GM21529 (cell line): ENCODE results near the gene VPS35L.
"Not testable (repeated sequence)": the region's sequence is repeated elsewhere in the genome, so short reads cannot be mapped to it uniquely, and the experiment has no call there.

Source experiments
- ATAC-seq: cut with Tn5 transposase; IDR thresholded peaks from one replicate; pipeline ENCODE4 v1.9.1; 2021; ENCODE audit not compliant: unreplicated experiment

VPS35L gene

DNA sequence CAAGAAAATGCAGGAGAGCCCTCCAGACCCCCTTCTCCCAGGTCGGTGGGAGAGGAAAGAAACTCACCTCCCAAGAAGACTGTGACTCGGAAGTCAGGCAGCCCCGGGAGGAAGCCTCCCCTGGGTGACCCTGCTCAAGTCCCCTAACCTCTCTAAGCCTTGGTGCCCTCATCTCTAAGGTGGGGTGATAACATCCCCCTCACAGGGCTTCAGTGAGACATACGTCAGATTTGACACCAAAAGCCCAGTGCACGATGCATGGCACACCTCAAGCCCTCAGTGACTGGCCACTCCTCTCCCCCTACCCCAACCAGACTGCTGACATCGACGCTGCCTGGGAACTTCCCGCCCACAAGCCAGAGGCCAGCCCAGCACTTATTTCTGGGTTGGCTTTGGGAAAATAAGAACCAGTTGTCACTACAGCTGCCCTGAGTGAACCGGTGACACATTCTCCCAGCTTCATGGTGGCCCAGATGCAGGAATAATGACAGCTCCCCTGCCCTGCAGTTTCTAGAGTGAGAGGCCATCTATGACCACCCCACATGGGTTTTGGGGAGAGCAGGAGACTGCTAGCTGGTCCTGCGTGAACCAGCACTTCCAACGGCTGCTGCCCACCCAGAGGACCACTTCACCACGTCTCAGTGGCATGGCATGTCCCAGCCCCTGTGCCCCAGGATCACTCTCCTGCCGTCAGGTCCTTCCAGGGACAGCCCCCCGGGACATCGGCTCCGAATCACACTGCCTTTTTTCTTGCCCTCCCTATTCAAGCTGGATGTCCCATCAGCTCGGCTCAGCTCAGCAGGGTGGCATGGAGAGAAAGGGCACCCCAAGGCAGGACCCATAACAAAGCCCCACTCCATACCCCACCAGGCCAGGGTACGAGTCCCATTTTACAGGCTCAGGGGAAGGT is 153.0 kb downstream of the VPS35L start:
- ATAC-seq, result no peak

DNA sequence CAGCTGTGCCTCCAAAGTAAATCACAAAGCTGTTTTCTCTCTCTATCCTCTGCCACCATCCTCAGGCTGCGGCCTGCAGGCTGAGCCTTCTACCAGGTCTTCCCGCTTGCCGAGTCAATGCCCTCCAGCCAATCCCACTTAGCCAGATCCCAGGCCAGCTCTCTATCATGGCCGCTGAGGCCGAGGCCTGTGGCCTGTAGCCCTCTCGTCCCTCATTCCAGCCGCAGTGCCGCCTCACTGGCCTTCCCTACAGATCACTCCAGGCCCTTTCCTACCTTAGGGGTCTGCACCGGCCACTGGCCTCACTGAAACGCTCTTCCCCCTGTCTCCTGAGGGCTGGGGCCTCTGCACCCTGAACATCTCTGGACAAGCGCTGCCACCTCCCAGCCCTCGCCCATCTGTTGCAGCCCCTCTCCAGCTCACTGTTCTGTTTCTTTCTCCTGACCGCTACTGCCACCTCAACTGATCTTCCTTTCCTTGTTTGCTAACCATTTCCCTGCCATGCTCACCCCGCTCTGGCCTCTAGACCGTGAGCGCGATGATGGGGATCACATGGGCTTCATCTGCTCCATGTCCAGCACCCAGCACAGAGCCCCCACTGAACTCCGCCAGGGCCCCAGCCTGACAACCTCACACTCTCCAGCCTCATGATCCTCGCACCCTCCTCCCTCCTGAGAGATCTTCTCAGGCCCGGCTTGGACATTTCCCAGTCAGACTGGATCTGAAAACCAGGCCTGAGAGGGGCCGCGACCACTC is 154.1 kb downstream of the VPS35L start:
- ATAC-seq, result no peak

DNA sequence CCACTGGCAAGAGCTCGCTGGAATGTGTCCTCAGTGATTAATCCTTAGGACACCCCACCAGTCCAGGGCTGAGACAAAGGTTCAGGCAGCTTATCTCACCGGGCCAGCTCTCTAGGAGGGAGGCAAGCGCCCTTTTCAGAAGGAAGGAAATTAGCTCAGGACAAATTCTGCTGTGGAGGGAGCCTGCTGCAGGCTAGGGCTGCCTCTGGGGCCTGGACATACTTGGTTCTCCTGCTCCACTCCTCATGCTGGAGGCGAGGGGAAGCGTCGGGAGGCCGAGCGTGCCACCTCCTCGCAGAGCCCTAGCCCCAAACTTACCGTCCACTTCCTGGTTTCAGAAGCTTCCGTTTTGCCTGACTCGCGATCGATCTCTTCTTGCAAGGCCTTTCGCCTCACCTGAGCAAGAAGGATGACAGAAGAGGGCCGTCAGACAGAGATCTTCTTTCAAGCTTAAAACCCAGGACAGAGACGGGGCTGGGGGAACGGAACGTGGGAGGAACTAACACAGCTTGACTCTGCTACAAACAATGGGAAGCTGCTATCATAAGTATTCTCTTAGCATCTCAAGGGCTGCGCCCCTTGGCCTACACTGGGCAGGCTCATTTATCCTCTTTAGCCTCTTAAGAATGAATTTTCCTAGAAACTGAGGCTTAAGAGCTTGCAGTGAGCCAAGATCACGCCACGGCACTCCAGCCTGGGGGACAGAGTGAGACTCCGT is 154.8 kb downstream of the VPS35L start:
- no peak for ATAC-seq

DNA sequence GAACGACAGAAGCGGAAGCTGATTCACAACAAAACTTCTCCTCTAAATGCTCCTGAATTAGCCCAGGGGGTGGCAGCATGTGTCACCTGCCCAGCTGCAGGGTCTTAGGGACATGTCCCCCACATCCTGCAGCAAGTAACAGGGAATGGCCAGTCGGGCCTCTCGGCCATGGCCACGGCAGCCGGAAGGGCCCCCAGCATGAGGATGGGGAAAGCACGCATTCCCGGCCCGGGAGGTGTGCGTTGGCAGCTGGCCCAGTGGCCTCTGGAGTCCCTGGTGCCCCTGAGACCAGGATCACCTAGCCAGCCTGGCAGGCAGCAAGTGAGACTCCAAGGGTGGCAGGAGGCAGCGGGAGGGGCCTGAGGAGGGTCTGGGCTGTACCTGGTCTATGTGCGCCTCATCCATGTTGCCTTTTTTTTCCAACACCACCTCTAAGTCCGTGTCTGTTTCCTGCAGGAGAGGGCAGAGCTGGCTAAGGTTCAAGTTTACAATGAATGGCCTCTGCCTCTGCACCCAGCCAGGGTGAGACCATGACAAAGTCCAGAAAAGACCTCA is 155.6 kb downstream of the VPS35L start:
- ATAC-seq, result no peak

DNA sequence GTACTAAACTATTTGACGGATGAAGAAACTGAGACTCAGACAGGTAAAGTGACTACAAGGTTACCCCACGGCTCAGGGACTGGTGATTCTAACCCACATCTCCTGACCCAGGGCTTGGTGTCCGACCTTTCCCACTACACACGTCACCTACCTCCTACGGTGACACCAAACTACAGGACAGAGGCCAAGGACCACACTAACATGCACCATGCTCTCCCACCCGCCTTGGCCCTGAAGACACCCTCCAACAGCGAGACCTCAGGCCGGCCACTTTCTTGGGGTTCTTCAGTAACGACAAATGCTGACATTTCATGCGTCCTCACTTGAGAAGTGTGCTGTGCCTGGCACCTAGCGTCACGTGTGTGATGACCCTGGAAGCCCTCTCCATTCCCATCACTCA is 156.1 kb downstream of the VPS35L start:
- no peak for ATAC-seq

DNA sequence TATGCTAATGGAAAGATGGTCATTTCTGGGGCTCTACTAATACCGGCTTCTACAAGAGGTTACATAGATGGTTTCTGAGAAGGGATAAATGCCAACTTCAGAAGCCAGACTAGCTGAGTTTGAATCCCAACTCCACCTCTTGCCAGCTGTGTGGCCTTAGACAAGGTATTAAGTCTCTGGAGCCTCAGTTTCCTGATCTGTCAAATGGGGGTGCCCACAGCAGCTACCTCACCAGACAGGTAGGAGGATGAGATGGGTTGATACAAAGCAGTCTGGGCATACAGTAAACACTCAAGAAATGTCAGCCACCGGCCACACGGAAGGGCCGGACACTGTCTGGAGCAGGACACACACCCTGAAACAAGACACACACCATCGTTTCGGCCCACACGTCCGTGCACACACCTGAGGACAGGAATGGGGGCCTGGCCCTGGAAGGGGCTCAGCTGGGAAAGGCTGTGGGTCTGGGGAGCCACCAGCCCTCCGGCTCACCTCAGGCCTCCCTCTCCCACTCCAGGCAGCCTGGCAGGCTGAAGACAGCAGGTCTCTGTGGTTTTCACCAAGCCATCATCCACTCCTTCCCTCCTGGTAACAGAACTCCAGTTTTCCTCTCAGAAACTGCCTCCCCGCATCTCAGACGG is 157.0 kb downstream of the VPS35L start:
- ATAC-seq, result no peak

DNA sequence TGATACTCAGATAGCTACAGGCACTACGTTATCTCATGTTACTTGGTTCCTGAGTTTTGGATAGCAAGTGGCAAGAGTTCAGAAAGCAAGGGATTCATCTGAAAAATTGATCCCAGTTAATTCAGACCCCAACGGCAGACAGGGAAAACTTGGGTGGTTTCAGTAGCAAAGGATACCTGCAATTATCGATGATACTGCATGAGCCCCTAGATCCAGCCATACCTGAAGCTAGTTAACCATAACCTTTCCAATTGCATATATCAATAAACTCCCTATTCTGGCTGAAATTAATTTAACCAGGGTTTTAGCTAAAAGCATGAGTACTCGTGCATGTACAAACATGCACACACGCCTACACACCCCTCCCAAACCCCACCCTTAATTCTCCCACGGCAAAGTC is 158.2 kb downstream of the VPS35L start:
- ATAC-seq, result no peak

DNA sequence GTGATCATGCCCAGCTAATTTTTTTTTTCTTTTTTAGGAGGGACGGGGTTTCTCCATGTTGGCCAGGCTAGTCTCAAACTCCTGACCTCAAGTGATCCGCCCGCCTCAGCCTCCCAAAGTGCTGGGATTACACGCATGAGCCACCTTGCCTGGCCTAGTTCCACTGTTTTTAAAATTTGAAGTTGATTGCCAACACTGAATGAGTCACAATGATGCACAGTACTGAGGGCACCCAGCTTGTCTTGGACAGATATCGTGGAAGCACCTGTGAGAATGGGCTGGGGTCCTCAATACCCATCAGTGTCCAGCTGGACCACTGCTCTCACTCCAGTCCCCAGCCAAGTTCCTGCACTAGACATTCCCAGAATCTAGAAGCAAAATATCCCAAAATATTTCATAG is 160.1 kb downstream of the VPS35L start:
- ATAC-seq, result no peak

DNA sequence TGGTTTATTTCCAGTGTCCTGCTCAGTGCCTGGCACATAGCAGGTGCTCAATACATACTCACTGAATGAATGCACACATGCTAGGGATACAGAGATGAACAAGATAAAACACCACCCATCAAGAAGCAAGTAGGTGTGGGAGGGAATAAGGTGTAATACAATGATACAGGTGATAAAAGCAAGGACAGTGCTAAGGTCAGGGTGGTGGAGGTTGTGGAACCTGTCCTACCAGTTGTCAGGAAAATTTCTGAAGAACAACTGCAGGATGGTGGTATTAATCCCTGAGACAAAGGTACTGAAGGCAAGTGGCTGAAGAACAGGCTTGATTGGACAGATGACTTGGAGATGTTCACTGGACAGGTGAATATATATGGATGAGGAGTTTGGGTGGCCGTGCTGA is 160.7 kb downstream of the VPS35L start:
- no peak for ATAC-seq

DNA sequence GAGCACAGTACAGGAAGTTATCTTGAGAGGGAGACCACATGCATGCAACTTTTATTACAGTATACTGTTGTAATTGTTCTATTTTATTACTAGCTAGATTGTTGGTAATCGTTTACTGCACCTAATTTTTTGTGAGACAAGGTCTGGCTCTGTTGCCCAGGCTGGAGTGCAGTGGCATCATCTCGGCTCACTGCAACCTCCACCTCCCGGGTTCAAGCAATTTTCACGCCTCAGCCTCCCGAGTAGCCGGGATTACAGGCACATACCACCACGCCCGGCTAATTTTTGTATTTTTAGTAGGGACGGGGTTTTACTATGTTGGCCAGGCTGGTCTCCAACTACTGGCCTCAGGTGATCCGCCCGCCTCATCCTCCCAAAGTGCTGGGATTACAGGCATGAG is 161.2 kb downstream of the VPS35L start:
- ATAC-seq, result not testable (repeated sequence)

DNA sequence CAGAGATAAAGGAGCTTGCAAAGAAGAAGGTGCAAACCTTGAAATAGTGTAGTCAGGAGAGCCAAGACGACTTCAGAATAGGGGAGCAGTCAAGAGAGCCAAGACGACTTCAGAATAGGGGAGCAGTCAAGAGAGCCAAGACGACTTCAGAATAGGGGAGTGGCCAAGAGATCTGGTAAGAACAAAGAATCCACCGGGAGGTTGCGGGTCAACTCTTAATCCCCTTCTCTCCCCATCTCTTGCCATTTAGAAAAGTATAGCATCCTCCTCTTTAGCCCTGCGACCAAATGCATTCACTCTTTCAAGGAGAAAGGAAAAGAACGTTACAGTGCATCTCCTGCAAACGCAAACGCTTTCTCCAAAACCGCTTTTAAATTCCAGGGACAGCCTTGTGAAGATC is 161.8 kb downstream of the VPS35L start:
- ATAC-seq, result no peak

DNA sequence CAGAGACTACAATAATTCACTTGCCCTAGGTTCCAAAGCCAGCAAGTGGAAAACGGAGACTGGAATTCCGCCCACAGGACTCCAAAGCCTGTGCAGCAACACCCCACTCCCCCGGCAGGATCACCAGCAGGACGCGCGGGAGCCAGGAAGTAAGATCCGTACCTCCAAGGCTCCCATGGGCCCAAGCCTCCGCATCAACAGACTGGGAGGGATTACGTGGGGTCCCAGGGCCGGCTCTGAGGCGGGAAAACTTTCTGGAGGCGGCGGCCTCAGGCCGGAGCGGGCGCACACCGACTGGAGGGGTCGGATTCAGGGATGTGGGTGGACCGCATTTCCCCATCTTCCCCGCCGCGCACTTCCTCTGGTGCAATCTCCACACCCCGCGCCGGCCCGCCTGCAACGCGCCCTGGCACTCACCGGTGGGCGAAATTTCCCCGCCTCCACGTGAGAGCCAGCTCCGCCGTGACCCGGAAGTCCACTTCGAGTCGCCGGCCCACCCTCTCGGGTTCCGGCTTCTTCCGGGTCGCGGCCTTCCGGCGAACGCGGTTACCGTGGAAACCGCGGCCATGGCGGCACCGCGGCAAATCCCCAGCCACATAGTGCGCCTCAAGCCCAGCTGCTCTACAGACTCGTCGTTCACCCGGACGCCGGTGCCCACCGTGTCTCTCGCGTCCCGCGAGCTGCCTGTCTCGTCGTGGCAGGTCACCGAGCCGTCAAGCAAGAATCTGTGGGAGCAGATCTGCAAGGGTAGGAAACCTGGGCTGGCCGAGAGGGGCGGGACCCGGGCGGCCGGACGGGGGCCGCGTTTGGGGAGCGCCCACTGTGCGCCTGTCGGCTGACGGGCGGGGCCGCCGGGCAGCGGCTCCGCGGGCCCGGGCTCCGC is 162.5 kb downstream of the VPS35L start, which contains the start of the genes IQCK and KNOP1:
IQCK (plus strand) TSS at position 531 of the 883 bp plus-strand sequence; CDS start at position 567, 36 bp downstream.
KNOP1 (minus strand) TSS at position 487 of the 883 bp plus-strand sequence. CDS start 3,192 bp downstream, outside the sequence.
- peak; percentile 92 for ATAC-seq

DNA sequence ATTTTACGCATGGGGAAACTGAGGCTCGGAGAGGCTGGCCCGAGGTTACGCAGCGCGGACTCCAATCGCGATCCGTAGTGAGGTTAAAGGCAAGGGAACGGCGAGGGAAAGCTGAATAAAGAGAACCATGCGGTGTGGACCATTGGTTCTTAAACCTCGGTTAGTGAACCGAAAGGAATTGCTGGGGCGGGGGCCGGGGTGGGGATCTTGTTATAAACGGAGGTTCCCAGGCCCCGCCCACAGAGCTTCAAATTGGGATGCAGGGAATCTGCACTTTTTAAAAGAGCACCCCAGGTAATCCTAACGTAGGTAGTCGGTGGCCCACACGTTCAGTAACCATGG is 163.1 kb downstream of the VPS35L start:
- ATAC-seq, result no peak

DNA sequence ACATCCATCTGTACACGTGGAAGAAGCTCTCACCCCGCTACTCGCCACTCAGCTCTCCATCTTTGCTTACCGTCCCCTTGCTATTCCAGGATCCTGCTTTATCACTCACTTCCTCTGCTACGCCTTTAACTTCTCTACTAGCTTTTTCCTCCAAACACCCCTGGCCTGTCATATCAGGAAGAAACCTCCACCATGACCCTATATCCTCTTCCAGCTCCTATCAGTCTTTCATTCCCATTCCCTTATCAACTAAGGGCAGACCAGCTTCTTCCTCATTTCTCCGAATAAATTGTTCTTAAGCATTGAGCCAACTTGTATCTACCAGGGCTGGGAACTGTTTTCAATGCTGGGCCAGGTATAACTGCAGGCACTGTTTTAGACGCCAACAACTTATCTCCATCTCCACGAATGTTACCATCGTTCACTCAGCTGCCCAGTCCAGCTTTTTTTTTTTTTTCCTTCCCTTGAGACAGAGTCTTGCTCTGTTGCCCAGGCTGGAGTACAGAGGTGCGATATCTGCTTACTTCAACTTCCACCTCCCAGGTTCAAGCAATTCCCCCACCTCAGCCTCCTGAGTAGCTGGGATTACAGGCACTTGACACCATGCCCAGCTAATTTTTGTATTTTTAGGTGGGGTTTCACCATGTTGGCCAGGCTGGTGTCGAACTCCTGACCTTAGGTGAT is 166.9 kb downstream of the VPS35L start:
- no peak for ATAC-seq

DNA sequence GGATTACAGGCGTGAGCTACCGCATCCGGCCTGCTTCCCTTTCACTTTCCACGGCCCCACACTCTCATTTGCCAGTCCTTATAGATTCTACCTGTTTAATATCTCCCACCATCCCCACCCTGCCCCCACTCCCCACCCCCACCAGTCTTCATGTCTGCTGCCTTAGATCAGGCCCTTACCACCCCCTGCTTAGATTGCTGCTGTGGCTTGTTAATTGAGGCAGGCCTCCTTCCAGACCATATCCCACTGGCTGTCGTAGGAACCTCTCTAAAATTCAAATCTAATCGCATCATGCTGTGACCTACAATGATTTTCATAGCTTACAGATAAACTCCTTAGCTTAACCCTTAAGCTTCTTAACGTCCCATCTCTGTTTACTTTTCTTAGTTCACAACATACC is 167.5 kb downstream of the VPS35L start:
- no peak for ATAC-seq

DNA sequence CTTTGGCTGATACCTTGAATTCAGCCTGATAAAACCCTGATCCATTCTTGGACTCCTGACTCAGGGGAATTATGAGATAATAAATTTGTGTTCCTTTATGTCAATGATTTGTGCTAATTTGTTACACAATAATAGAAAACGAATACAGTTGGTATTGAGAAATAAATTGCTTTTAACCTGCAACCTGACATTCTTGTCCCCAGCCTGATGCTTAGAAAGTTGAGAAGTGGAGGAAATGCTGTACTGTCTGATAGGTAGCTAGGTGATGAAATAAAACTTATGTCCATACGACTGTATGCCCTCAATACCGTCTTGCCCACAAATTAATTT is 173.1 kb downstream of the VPS35L start:
- ATAC-seq, result no peak

DNA sequence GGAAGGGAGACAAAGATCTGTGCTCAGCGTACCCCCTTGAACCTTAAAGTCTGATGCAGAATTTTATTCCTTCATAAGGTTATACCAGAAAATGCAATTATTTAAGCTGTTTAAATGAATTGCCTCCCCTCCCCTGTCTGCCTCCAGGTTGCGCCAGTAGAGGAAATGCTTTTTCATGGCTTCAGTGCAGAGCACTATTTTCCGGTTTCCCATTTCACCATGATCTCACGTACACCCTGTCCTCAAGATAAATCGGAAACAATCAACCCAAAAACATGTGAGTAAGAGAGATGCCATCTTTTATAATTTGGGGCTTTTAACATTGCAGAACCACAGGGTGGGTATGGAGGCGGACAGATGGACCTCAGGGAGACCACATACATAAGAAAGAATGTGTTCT is 178.0 kb downstream of the VPS35L start:
- no peak for ATAC-seq

DNA sequence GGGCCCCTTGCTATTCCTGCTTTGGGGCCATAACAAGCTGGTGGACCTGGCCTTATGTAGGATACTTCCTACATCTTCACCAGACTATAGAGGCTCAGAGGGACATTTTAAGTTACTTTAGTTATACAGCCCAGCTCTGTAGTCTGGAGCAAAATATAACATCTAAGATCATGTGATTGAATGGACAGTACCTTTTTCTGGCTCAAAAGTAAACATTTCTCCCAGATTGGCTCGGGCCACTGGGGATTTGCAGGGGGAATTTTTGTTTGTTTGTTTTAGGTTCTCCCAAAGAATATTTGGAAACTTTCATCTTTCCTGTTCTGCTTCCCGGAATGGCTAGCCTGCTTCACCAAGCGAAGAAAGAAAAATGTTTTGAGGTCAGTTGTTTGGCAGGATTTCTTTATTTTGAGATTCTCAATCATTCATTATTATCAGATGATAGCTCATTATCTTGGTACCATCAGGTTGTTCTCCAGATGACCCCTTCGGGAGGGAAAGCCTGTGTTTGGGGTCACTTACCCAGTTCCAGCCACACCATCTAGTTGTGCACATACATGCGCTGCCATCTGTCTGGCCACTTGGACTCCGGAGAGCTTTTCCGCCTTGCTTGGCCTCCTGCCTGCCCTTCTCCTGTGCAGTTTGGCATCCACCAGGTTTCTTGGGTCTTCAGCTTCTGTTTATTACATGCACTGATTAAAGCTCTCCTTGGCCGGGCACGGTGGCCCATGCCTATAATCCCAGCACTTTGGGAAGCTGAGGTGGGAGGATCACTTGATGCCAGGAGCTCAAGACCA is 179.8 kb downstream of the VPS35L start:
- no peak for ATAC-seq
